H1 (cell line): ENCODE measurements around the gene RREB1. TPM values are rescaled to one million over a fixed set of nuclear protein-coding genes. Genes with fewer than 3 reads are reported as not detected.
A peak's percentile ranks its signal among the peaks of the same experiment; 100 is the strongest.

Experiments
- CTCF ChIA-PET: fragments of 300-600 bp; sonication (Branson Sonifier 250); formaldehyde crosslinking; loops from one replicate; lab custom pipeline; 2021; ENCODE audit not compliant: partially characterized antibody; lab: Charles Lee
- POLR2A ChIA-PET: fragments of 300-600 bp; sonication (Branson Sonifier 250); formaldehyde crosslinking; loops from one replicate; lab custom pipeline; 2021; ENCODE audit warnings: inconsistent platforms; ENCODE audit not compliant: partially characterized antibody; lab: Charles Lee
- DNase-seq, 2 experiments: peaks; one replicate each; pipeline versions ENCODE4 v3.0.0 to v3.0.0-alpha.2; 2010 to 2022; ENCODE audit warnings: low spot score in 2 of 2, low read depth in 1 of 2, mixed read lengths in 1 of 2
- FAIRE-seq: peaks from 2 replicates; lab custom pipeline; 2011; peaks lifted over from hg19 to GRCh38; lab: Jason Lieb, UNC
- H2AFZ ChIP-seq: 2 replicates; pipeline ENCODE4 v1.8.1; 2012; ENCODE audit warnings: low read length, inconsistent platforms
- H2AK5ac ChIP-seq: 2 replicates; pipeline ENCODE4 v1.6.1; 2013; ENCODE audit warnings: low read depth, low read length
- H2BK120ac ChIP-seq: replicated peaks from 2 replicates; pipeline ENCODE3; 2013; ENCODE audit warnings: low read depth, low read length, inconsistent platforms
- H2BK12ac ChIP-seq: 2 replicates; pipeline ENCODE4 v1.6.1; 2013; ENCODE audit warnings: low read depth, low read length
- H2BK15ac ChIP-seq: 2 replicates; pipeline ENCODE4 v1.6.1; 2013; ENCODE audit warnings: low read length
- H2BK20ac ChIP-seq: 2 replicates; pipeline ENCODE4 v1.6.1; 2013; ENCODE audit warnings: low read length
- H2BK5ac ChIP-seq: 2 replicates; pipeline ENCODE4 v1.6.1; 2013; ENCODE audit warnings: low read depth, low read length
- H3K14ac ChIP-seq: 2 replicates; pipeline ENCODE4 v1.6.1; 2013; ENCODE audit warnings: inconsistent platforms; ENCODE audit not compliant: insufficient read length
- H3K18ac ChIP-seq: 2 replicates; pipeline ENCODE4 v1.6.1; 2013; ENCODE audit warnings: low read length; ENCODE audit errors: extremely low read depth
- H3K23ac ChIP-seq: 2 replicates; pipeline ENCODE4 v1.6.1; 2013; ENCODE audit warnings: inconsistent platforms; ENCODE audit not compliant: insufficient read length
- H3K23me2 ChIP-seq: 2 replicates; pipeline ENCODE4 v1.6.1; 2013; ENCODE audit warnings: low read depth, low read length
- H3K27ac ChIP-seq: 2 replicates; pipeline ENCODE4 v1.6.1; 2011; ENCODE audit warnings: low read depth, low read length, inconsistent platforms
- H3K27me3 ChIP-seq, 4 experiments: replicated peaks in 1 of 4; 1 replicate in 1 of 4; 2 replicates in 3 of 4; pipeline versions ENCODE4 v1.6.1 to v1.8.1; 2011 to 2013; ENCODE audit warnings: low read length in 3 of 4, mild to moderate bottlenecking in 3 of 4, inconsistent platforms in 2 of 4, mixed read lengths in 2 of 4, moderate library complexity in 1 of 4; ENCODE audit not compliant: control insufficient read depth in 3 of 4, insufficient read depth in 3 of 4; ENCODE audit errors: extremely low read depth in 1 of 4
- H3K36me3 ChIP-seq, 4 experiments: 2 replicates each; pipeline versions ENCODE4 v1.6.1 to v1.8.1; 2011 to 2013; ENCODE audit warnings: mild to moderate bottlenecking in 4 of 4, low read length in 3 of 4, moderate library complexity in 2 of 4, control low read depth in 1 of 4, inconsistent platforms in 1 of 4; ENCODE audit not compliant: insufficient read depth in 4 of 4, control insufficient read depth in 2 of 4
- H3K4ac ChIP-seq: replicated peaks from 2 replicates; pipeline ENCODE3; 2013; ENCODE audit warnings: low read length, low read depth, mixed read lengths, inconsistent platforms; ENCODE audit not compliant: insufficient read length
- H3K4me1 ChIP-seq, 4 experiments: replicated peaks in 1 of 4; 1 replicate in 1 of 4; 2 replicates in 3 of 4; pipeline versions ENCODE4 v1.6.1 to v1.8.1; 2011 to 2013; ENCODE audit warnings: low read length in 3 of 4, inconsistent platforms in 2 of 4, mixed read lengths in 1 of 4; ENCODE audit not compliant: insufficient read depth in 4 of 4, control insufficient read depth in 3 of 4
- H3K4me2 ChIP-seq, 2 experiments: 2 replicates each; pipeline versions ENCODE4 v1.6.1 to v1.8.1; 2011 to 2013; ENCODE audit warnings: low read depth in 2 of 2, low read length in 2 of 2, control low read depth in 1 of 2, inconsistent platforms in 1 of 2, mild to moderate bottlenecking in 1 of 2; ENCODE audit not compliant: insufficient read depth in 1 of 2
- H3K4me3 ChIP-seq, 4 experiments: fragments of 200-600, 300-600 bp in 1 of 4; sonication (generic), shearing (Covaris generic), sonication (Bioruptor Twin) in 1 of 4; 2 replicates each; pipeline versions ENCODE4 v1.5.1 to v1.8.1; 2011 to 2016; ENCODE audit warnings: low read length in 4 of 4, low read depth in 3 of 4, control low read depth in 2 of 4, inconsistent platforms in 2 of 4, mild to moderate bottlenecking in 2 of 4, mixed read lengths in 1 of 4, moderate library complexity in 1 of 4; ENCODE audit not compliant: insufficient read depth in 2 of 4; ENCODE audit errors: extremely low read depth in 1 of 4
- H3K56ac ChIP-seq: replicated peaks from 2 replicates; pipeline ENCODE3; 2013; ENCODE audit warnings: low read depth, mild to moderate bottlenecking, mixed read lengths, low read length, inconsistent platforms; ENCODE audit not compliant: insufficient read length
- H3K79me1 ChIP-seq: 2 replicates; pipeline ENCODE4 v1.6.1; 2013; ENCODE audit warnings: low read depth, low read length, control low read depth
- H3K79me2 ChIP-seq, 2 experiments: 2 replicates each; pipeline versions ENCODE4 v1.6.1 to v1.8.1; 2012 to 2013; ENCODE audit warnings: low read length in 2 of 2, mild to moderate bottlenecking in 2 of 2, inconsistent platforms in 1 of 2; ENCODE audit not compliant: insufficient read depth in 2 of 2, control insufficient read depth in 1 of 2
- H3K9ac ChIP-seq, 4 experiments: replicated peaks in 1 of 4; 1 replicate in 1 of 4; 2 replicates in 3 of 4; pipeline versions ENCODE4 v1.6.1 to v1.8.1; 2011 to 2013; ENCODE audit warnings: low read depth in 3 of 4, low read length in 3 of 4, control low read depth in 2 of 4, mild to moderate bottlenecking in 2 of 4, moderate library complexity in 2 of 4, inconsistent platforms in 1 of 4; ENCODE audit errors: extremely low read depth in 1 of 4
- H3K9me3 ChIP-seq, 2 experiments: 2 replicates each; pipeline versions ENCODE4 v1.6.1 to v1.8.1; 2012 to 2013; ENCODE audit warnings: mild to moderate bottlenecking in 2 of 2, moderate library complexity in 2 of 2, control low read depth in 1 of 2, inconsistent platforms in 1 of 2, low read depth in 1 of 2, low read length in 1 of 2, mixed read lengths in 1 of 2; ENCODE audit not compliant: insufficient read depth in 2 of 2
- H4K20me1 ChIP-seq, 2 experiments: replicated peaks in 1 of 2; 2 replicates each; pipeline versions ENCODE3 to v1.8.1; 2011 to 2013; ENCODE audit warnings: inconsistent platforms in 2 of 2, low read length in 2 of 2, mild to moderate bottlenecking in 1 of 2; ENCODE audit not compliant: insufficient read depth in 2 of 2, control insufficient read depth in 1 of 2
- H4K5ac ChIP-seq: 2 replicates; pipeline ENCODE4 v1.6.1; 2013; ENCODE audit warnings: low read length, low read depth, mixed read lengths, inconsistent platforms; ENCODE audit not compliant: insufficient read length
- H4K8ac ChIP-seq: 2 replicates; pipeline ENCODE4 v1.8.0; 2013; ENCODE audit warnings: mild to moderate bottlenecking, moderate library complexity, low read length, inconsistent platforms; ENCODE audit not compliant: insufficient read depth; ENCODE audit errors: extremely low read depth
- H4K91ac ChIP-seq: replicated peaks from 2 replicates; pipeline ENCODE3; 2013; ENCODE audit warnings: low read length, mixed read lengths, inconsistent platforms; ENCODE audit not compliant: insufficient read length
- EGR1 ChIP-seq: IDR thresholded peaks from 2 replicates; pipeline ENCODE4 v1.6.1; 2011; ENCODE audit warnings: low read depth, low read length, borderline replicate concordance
- POLR2A ChIP-seq, 2 experiments: IDR thresholded peaks; 1 replicate in 1 of 2; 2 replicates in 1 of 2; pipeline ENCODE4 v1.6.1; 2011; ENCODE audit warnings: low read depth in 2 of 2, low read length in 2 of 2, mild to moderate bottlenecking in 2 of 2; ENCODE audit errors: control extremely low read depth in 1 of 2
- POLR2AphosphoS5 ChIP-seq: IDR thresholded peaks from 2 replicates; pipeline ENCODE4 v1.6.1; 2011; ENCODE audit warnings: low read depth, low read length
- TAF7 ChIP-seq: optimal IDR thresholded peaks from 2 replicates; pipeline ENCODE3; 2011; ENCODE audit warnings: low read depth, mild to moderate bottlenecking, inconsistent platforms, low read length, moderate library complexity, borderline replicate concordance
- TBP ChIP-seq: IDR thresholded peaks from 2 replicates; pipeline ENCODE4 v1.6.1; 2011; ENCODE audit warnings: low read depth, low read length, improper control_type of control experiment
- WGBS, 2 experiments: shearing (Covaris generic) in 1 of 2; methylation state at CpG; one replicate each; pipeline versions ENCODE4 v1.1.6 to v1.1.7; 2013 to 2015; ENCODE audit warnings: low lambda C conversion rate in 2 of 2, mixed read lengths in 2 of 2, inconsistent platforms in 1 of 2, low coverage in 1 of 2, missing lambda C conversion rate in 1 of 2; ENCODE audit not compliant: insufficient replicate concordance in 2 of 2, insufficient coverage in 1 of 2, insufficient read length in 1 of 2; ENCODE audit errors: extremely low coverage in 1 of 2, missing lambda C conversion rate in 1 of 2; 5-methylcytosine and 5-hydroxymethylcytosine counted together
- polyA plus RNA-seq, 7 experiments: library from polyadenylated mRNA; depleted of rRNA in 3 of 7; stranded (reverse) in 5 of 7; unstranded in 2 of 7; fragments of >200 nt in 5 of 7; fragments of 200-250 nt in 2 of 7; gene quantifications; 1 replicate in 5 of 7; 2 replicates in 1 of 7; 4 replicates in 1 of 7; pipeline versions ENCODE4 v1.2.1 to v1.2.3, GENCODE V29; 2011 to 2013; ENCODE audit warnings: missing spikeins in 2 of 7, mixed read lengths in 2 of 7
- total RNA-seq: library from RNA; stranded (reverse); fragmentation: NEBNext Ultra II Directional; extraction: Animal tissue kit (Norgen Biotek cat#: 25700); gene quantifications from 2 replicates; pipeline ENCODE4 v1.2.1, GENCODE V29; 2021

Gene RREB1
- total and polyA plus RNA-seq, 2 of the 8 experiments (the other 6 are each of a cell fraction or from before 2014, with no cell fraction given): 3.9 to 34.7 TPM

DNA sequence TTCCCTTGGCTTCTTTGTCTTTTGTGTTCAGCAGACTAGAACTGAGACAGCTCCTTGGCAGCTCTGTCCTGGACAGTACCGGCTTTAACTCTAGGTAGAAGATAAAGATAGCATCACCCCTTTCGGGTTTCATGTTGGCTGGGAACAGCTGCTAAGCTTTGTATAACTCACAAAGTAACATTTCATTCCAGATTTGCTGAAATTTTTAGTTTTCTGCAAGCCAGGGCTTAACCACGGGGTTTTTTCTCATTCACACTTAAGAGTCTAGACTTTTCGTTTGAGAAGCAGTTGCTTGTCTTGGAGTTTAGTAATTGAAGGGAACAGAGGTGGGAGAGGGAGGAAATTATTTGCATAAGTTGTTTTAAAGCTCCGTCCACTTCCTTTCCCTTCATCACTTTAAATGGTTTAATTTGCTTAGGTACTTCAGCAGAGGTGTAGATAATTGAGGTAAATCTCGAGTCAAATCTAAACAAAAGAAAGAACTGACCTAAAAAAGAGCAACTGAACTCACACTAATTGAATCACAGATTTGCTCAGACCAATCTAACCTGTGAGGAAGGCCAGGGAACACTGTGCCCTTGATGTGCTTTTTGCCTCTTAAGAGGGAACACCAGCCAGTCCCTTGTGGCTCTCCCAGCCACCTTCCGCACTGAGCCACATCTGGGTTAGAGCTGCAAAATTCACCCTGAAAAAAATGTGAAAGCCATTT, 48.3 kb downstream of the RREB1 start:
- no peak overlapping the region for H3K4me3 ChIP-seq
- H3K4ac ChIP-seq: no peak overlapping the region
- H3K27me3 ChIP-seq: no peaks in the 10 kb centered on the region
- no peak overlapping the region for H3K14ac ChIP-seq
- no peak overlapping the region for H3K23ac ChIP-seq
- H2BK5ac ChIP-seq: no peak overlapping the region
- no peak overlapping the region for H3K4me2 ChIP-seq
- H3K18ac ChIP-seq: no peak overlapping the region
- H3K79me2 ChIP-seq: peaks cover 8 to 67% of the 10 kb centered on the region in 2 experiments
- H3K27ac ChIP-seq: no peak overlapping the region
- H2BK120ac ChIP-seq: no peak overlapping the region
- H2AFZ ChIP-seq: no peak overlapping the region
- ChIA-PET POLR2A (interaction anchor here (0.6 to 1.9 kb wide), 9 partner anchors 9 to 159 kb away, joined by 3 to 13 read pairs (median 3); partner anchors contain the start of gene RREB1), CTCF (interaction anchor here (0.7 to 2.4 kb wide), 8 partner anchors 9 to 87 kb away, joined by 3 to 10 read pairs (median 4); no protein-coding TSS in a partner anchor)
- peaks cover 0 to 5% of the 10 kb centered on the region in 2 experiments for H4K20me1 ChIP-seq
- H3K9me3 ChIP-seq: no peaks in the 10 kb centered on the region
- no peak for FAIRE-seq
- no peak overlapping the region for H2BK15ac ChIP-seq
- no peak overlapping the region for H3K56ac ChIP-seq
- no peak overlapping the region for H2BK12ac ChIP-seq
- no peak overlapping the region for H4K91ac ChIP-seq
- H4K5ac ChIP-seq: no peak overlapping the region
- no peak overlapping the region for H2AK5ac ChIP-seq
- peaks cover 4 to 13% (median 8%) of the 10 kb centered on the region in 4 experiments; a peak in 6 of 7 replicates for H3K4me1 ChIP-seq
- no peak for DNase-seq
- 0 out of 7 replicates have a peak overlapping the region, but pooled peaks of 1 of the 4 experiments have one; percentile 14 for H3K9ac ChIP-seq
- no peaks in the 10 kb centered on the region for H3K36me3 ChIP-seq
- TF ChIP-seq TAF7 (peak; percentile 98), POLR2A (IDR thresholded peaks at IDR 0.05; ENCODE audit: control extremely low read depth in 1 of 2, low read depth in 2 of 2, low read length in 2 of 2) (peak in 1 of 2 experiments; percentile 78; a peak in 2 of 3 replicates), EGR1 (no peak), TBP (peak; percentile 42; the same call in 1 of the 2 replicates), POLR2AphosphoS5 (peak; percentile 80; the same call in 1 of the 2 replicates)
- no peaks in the 10 kb centered on the region for H3K23me2 ChIP-seq
- H4K8ac ChIP-seq: no peak overlapping the region
- WGBS, 2 experiments: 73% methylated on average over 7 of the region's 7 CpGs; no CpG with 5 or more reads in 1 of the 2 experiments
- H2BK20ac ChIP-seq: no peak overlapping the region
- H3K79me1 ChIP-seq: peaks cover 10% of the 10 kb centered on the region
